ENCODE results near the gene CYB5R4.

Gene CYB5R4

DNA sequence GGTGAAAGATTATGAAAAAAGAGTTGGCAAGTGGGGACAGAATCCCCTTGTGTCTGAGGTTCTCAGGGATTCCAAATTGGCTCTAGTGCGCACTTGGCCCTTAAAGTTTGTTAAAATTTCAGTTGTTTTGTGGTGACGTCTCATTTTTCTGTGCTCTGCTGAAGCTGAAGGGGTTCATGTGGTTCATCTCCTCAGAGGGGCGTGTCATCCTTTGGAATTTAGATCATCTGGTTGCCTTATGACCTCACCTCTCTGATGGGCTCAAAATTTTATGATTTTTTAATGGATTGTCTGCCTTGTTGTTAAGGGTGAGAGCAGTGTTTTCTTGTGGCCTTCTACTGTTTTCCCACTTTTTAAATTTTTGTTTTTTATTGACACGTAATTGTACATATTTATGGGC is 20.3 kb downstream of the CYB5R4 start:
- TF ChIP-seq GLIS3 (CRISPR knock-in tag; IDR thresholded peaks at IDR 0.05), result no peak
- TF ChIP-seq PPARA (CRISPR knock-in tag; IDR thresholded peaks at IDR 0.05; ENCODE audit: borderline replicate concordance), result no peak
- TF ChIP-seq RARB (CRISPR knock-in tag; IDR thresholded peaks at IDR 0.05), result no peak
- no peak for ATAC-seq

DNA sequence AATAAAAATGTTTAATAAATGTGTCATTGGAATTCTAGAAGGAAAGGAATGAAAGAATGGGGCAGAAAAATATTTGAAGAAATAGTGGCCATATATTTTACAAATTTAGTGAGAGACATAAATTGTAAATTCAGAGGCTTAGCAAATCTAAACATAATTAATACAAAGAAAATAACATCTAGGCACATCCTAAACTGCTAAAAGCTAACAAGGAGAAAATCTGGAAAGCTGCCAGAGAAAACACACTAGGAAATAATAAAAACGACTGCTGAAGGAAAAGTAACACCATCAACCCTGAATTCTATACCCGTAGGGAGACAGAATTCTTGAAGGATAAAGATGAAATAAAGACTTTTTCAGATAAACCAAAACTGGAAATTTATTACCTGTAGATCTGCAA is 23.8 kb downstream of the CYB5R4 start:
- no peak for TF ChIP-seq ARNTL (CRISPR knock-in tag; IDR thresholded peaks at IDR 0.05; ENCODE audit: borderline replicate concordance, low read depth)
- no peak for TF ChIP-seq TOX (CRISPR knock-in tag; IDR thresholded peaks at IDR 0.05; ENCODE audit: borderline replicate concordance)
- no peak for TF ChIP-seq OSR1 (CRISPR knock-in tag; IDR thresholded peaks at IDR 0.05)
- no peak for TF ChIP-seq TCF4 (CRISPR knock-in tag; IDR thresholded peaks at IDR 0.05; ENCODE audit: borderline replicate concordance)
- no peak for TF ChIP-seq ZNF565 (CRISPR knock-in tag; conservative IDR thresholded peaks at IDR 0.05; ENCODE audit: low read depth)
- TF ChIP-seq RARB (CRISPR knock-in tag; IDR thresholded peaks at IDR 0.05), result no peak
- TF ChIP-seq, protein P1, sequence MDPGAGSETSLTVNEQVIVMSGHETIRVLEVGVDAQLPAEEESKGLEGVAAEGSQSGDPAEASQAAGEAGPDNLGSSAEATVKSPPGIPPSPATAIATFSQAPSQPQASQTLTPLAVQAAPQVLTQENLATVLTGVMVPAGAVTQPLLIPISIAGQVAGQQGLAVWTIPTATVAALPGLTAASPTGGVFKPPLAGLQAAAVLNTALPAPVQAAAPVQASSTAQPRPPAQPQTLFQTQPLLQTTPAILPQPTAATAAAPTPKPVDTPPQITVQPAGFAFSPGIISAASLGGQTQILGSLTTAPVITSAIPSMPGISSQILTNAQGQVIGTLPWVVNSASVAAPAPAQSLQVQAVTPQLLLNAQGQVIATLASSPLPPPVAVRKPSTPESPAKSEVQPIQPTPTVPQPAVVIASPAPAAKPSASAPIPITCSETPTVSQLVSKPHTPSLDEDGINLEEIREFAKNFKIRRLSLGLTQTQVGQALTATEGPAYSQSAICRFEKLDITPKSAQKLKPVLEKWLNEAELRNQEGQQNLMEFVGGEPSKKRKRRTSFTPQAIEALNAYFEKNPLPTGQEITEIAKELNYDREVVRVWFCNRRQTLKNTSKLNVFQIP (CRISPR knock-in tag; IDR thresholded peaks at IDR 0.05; ENCODE audit: borderline replicate concordance, low read depth), result no peak
- no peak for TF ChIP-seq CSDC2 (CRISPR knock-in tag; IDR thresholded peaks at IDR 0.05)
- TF ChIP-seq, protein P2, sequence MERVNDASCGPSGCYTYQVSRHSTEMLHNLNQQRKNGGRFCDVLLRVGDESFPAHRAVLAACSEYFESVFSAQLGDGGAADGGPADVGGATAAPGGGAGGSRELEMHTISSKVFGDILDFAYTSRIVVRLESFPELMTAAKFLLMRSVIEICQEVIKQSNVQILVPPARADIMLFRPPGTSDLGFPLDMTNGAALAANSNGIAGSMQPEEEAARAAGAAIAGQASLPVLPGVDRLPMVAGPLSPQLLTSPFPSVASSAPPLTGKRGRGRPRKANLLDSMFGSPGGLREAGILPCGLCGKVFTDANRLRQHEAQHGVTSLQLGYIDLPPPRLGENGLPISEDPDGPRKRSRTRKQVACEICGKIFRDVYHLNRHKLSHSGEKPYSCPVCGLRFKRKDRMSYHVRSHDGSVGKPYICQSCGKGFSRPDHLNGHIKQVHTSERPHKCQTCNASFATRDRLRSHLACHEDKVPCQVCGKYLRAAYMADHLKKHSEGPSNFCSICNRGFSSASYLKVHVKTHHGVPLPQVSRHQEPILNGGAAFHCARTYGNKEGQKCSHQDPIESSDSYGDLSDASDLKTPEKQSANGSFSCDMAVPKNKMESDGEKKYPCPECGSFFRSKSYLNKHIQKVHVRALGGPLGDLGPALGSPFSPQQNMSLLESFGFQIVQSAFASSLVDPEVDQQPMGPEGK (CRISPR knock-in tag; IDR thresholded peaks at IDR 0.05; ENCODE audit: borderline replicate concordance), result no peak
- TF ChIP-seq ZNF8 (CRISPR knock-in tag; IDR thresholded peaks at IDR 0.05), result no peak
- TF ChIP-seq BACH2 (CRISPR knock-in tag; IDR thresholded peaks at IDR 0.05; ENCODE audit: borderline replicate concordance), result no peak
- TF ChIP-seq ZNF70 (CRISPR knock-in tag; IDR thresholded peaks at IDR 0.05), result no peak
- no peak for TF ChIP-seq ESRRG (CRISPR knock-in tag; IDR thresholded peaks at IDR 0.05)
- TF ChIP-seq SNAI2 (CRISPR knock-in tag; IDR thresholded peaks at IDR 0.05), result no peak
- TF ChIP-seq, protein P3, sequence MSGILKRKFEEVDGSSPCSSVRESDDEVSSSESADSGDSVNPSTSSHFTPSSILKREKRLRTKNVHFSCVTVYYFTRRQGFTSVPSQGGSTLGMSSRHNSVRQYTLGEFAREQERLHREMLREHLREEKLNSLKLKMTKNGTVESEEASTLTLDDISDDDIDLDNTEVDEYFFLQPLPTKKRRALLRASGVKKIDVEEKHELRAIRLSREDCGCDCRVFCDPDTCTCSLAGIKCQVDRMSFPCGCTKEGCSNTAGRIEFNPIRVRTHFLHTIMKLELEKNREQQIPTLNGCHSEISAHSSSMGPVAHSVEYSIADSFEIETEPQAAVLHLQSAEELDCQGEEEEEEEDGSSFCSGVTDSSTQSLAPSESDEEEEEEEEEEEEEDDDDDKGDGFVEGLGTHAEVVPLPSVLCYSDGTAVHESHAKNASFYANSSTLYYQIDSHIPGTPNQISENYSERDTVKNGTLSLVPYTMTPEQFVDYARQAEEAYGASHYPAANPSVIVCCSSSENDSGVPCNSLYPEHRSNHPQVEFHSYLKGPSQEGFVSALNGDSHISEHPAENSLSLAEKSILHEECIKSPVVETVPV (CRISPR knock-in tag; IDR thresholded peaks at IDR 0.05), result no peak
- TF ChIP-seq, protein P4, sequence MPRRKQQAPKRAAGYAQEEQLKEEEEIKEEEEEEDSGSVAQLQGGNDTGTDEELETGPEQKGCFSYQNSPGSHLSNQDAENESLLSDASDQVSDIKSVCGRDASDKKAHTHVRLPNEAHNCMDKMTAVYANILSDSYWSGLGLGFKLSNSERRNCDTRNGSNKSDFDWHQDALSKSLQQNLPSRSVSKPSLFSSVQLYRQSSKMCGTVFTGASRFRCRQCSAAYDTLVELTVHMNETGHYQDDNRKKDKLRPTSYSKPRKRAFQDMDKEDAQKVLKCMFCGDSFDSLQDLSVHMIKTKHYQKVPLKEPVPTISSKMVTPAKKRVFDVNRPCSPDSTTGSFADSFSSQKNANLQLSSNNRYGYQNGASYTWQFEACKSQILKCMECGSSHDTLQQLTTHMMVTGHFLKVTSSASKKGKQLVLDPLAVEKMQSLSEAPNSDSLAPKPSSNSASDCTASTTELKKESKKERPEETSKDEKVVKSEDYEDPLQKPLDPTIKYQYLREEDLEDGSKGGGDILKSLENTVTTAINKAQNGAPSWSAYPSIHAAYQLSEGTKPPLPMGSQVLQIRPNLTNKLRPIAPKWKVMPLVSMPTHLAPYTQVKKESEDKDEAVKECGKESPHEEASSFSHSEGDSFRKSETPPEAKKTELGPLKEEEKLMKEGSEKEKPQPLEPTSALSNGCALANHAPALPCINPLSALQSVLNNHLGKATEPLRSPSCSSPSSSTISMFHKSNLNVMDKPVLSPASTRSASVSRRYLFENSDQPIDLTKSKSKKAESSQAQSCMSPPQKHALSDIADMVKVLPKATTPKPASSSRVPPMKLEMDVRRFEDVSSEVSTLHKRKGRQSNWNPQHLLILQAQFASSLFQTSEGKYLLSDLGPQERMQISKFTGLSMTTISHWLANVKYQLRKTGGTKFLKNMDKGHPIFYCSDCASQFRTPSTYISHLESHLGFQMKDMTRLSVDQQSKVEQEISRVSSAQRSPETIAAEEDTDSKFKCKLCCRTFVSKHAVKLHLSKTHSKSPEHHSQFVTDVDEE (CRISPR knock-in tag; IDR thresholded peaks at IDR 0.05), result no peak
- TF ChIP-seq ZFP30 (CRISPR knock-in tag; IDR thresholded peaks at IDR 0.05), result no peak
- no peak for TF ChIP-seq PPARA (CRISPR knock-in tag; IDR thresholded peaks at IDR 0.05; ENCODE audit: borderline replicate concordance)
- TF ChIP-seq ISL1 (CRISPR knock-in tag; IDR thresholded peaks at IDR 0.05), result no peak
- no peak for TF ChIP-seq ZFP3 (CRISPR knock-in tag; IDR thresholded peaks at IDR 0.05)
- ATAC-seq, result no peak

DNA sequence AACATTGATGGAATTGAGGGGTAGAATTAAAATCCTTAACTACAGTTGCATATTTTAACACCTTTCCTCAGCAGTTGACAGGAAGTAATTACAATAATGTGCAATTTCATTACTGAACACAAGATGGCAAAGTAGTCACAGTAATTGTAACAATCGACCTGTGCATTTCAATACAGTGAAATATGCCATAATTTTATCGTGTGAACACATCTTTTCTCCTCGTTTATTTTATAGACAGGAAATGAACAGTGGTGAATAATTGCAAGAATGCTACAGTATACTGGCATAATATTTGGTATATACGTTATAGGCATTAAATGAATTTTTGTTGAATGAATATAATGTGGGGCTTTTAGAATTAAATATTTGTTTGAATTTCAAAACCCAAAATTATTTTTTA is 25.0 kb downstream of the CYB5R4 start:
- TF ChIP-seq ARNTL (CRISPR knock-in tag; IDR thresholded peaks at IDR 0.05; ENCODE audit: borderline replicate concordance, low read depth) (no peak), RARB (CRISPR knock-in tag; IDR thresholded peaks at IDR 0.05) (no peak), SNAI2 (CRISPR knock-in tag; IDR thresholded peaks at IDR 0.05) (no peak), TCF4 (CRISPR knock-in tag; IDR thresholded peaks at IDR 0.05; ENCODE audit: borderline replicate concordance) (no peak), ZFP3 (CRISPR knock-in tag; IDR thresholded peaks at IDR 0.05) (no peak)
- TF ChIP-seq, protein P2 (CRISPR knock-in tag; IDR thresholded peaks at IDR 0.05; ENCODE audit: borderline replicate concordance), result no peak
- TF ChIP-seq, protein P4 (CRISPR knock-in tag; IDR thresholded peaks at IDR 0.05), result no peak
- peak; percentile 66 for ATAC-seq
